GM12878 (cell line): Measurements from ENCODE around the gene RNF13. TPM values are rescaled to one million over a fixed set of nuclear protein-coding genes. Genes with fewer than 3 reads are reported as not detected.

Source experiments
- ATAC-seq: fragments of 200-7000 bp; cut with Tn5 transposase; 3 replicates; pipeline ENCODE4 v1.9.1; 2020; ENCODE audit warnings: mild to moderate bottlenecking, moderate library complexity
- BruUV-seq: library from RNA; stranded (reverse); fragments of 400-500 nt; replicated peaks from 2 replicates; lab custom pipeline; 2021; lab: Mats Ljungman, UMichigan
- CTCF ChIA-PET: fragments of 300-600 bp; sonication (Branson Sonifier 250); formaldehyde crosslinking; extraction: SDS; loops from one replicate; lab custom pipeline; 2021; ENCODE audit warnings: inconsistent platforms; lab: Yijun Ruan, JAX
- POLR2A ChIA-PET: fragments of 350-600 bp; formaldehyde crosslinking; extraction: SDS; loops from one replicate; lab custom pipeline; 2021; ENCODE audit warnings: inconsistent platforms; lab: Charles Lee
- RAD21 ChIA-PET: fragments of 300-600 bp; sonication (Branson Sonifier 250); formaldehyde crosslinking; loops from one replicate; lab custom pipeline; 2023; ENCODE audit warnings: antibody characterized with exemption; ENCODE audit not compliant: unreplicated experiment; lab: Charles Lee
- SMC1A ChIA-PET: fragments of 300-600 bp; sonication (Branson Sonifier 250); formaldehyde crosslinking; loops from one replicate; lab custom pipeline; 2023; ENCODE audit not compliant: unreplicated experiment, uncharacterized antibody; lab: Charles Lee
- DNase-seq: peaks from one replicate; pipeline ENCODE4 v3.0.0-alpha.2; 2011; ENCODE audit warnings: low read depth, low spot score
- FAIRE-seq: peaks from 3 replicates; lab custom pipeline; 2011; peaks lifted over from hg19 to GRCh38; lab: Jason Lieb, UNC
- H2AFZ ChIP-seq: 2 replicates; pipeline ENCODE4 v1.6.0; 2011; ENCODE audit warnings: low read depth, low read length, control low read depth; ENCODE audit not compliant: control insufficient read depth
- H3K27ac ChIP-seq: 2 replicates; pipeline ENCODE4 v1.5.1; 2011; ENCODE audit warnings: control low read depth; ENCODE audit not compliant: control insufficient read depth, insufficient read depth
- H3K27me3 ChIP-seq, 2 experiments: replicated peaks in 1 of 2; 2 replicates each; pipeline versions ENCODE4 v1.6.0 to v1.6.1; 2011; ENCODE audit warnings: low read length in 1 of 2; ENCODE audit not compliant: control insufficient read depth in 2 of 2, insufficient read depth in 2 of 2
- H3K36me3 ChIP-seq, 2 experiments: 2 replicates each; pipeline ENCODE4 v1.5.1; 2011; ENCODE audit warnings: low read length in 1 of 2; ENCODE audit not compliant: control insufficient read depth in 2 of 2, insufficient read depth in 2 of 2
- H3K4me1 ChIP-seq: 2 replicates; pipeline ENCODE4 v1.6.1; 2011; ENCODE audit warnings: mild to moderate bottlenecking, low read length, moderate library complexity, mixed read lengths; ENCODE audit not compliant: control insufficient read depth, insufficient read depth
- H3K4me2 ChIP-seq: 2 replicates; pipeline ENCODE4 v1.6.0; 2011; ENCODE audit warnings: control low read depth; ENCODE audit not compliant: control insufficient read depth, insufficient read depth
- H3K4me3 ChIP-seq: fragments of 200-600 bp; sonication (generic); 2 replicates; pipeline ENCODE4 v1.5.1; 2016
- H3K79me2 ChIP-seq: 2 replicates; pipeline ENCODE4 v1.6.0; 2011; ENCODE audit warnings: low read length; ENCODE audit not compliant: control insufficient read depth, insufficient read depth
- H3K9ac ChIP-seq: 2 replicates; pipeline ENCODE4 v1.8.0; 2011; ENCODE audit warnings: low read length, control low read depth, mixed read lengths; ENCODE audit not compliant: control insufficient read depth, insufficient read depth
- H3K9me3 ChIP-seq: replicated peaks from 3 replicates; pipeline ENCODE4 v1.5.1; 2011; ENCODE audit warnings: mild to moderate bottlenecking, low read length; ENCODE audit not compliant: control insufficient read depth, insufficient read depth
- H4K20me1 ChIP-seq: 2 replicates; pipeline ENCODE4 v1.6.0; 2011; ENCODE audit not compliant: control insufficient read depth, insufficient read depth
- ATF3 ChIP-seq: IDR thresholded peaks from 2 replicates; pipeline ENCODE4 v1.6.1; 2011; ENCODE audit warnings: low read depth, mild to moderate bottlenecking, low read length, moderate library complexity, borderline replicate concordance; ENCODE audit errors: extremely low read depth
- HDAC2 ChIP-seq: fragments of 200-600 bp; sonication (generic); IDR thresholded peaks from 2 replicates; pipeline ENCODE4 v1.6.1; 2017
- POLR2AphosphoS2 ChIP-seq: IDR thresholded peaks from 2 replicates; pipeline ENCODE4 v1.6.1; 2011; ENCODE audit warnings: low read depth, mild to moderate bottlenecking, low read length, improper control_type of control experiment, moderate library complexity
- RELB ChIP-seq: fragments of 450-650 bp; IDR thresholded peaks from 2 replicates; pipeline ENCODE4 v1.6.1; 2017; ENCODE audit warnings: low read depth, mild to moderate bottlenecking, moderate library complexity
- SMAD5 ChIP-seq: IDR thresholded peaks from 2 replicates; pipeline ENCODE4 v1.6.1; 2016; ENCODE audit warnings: antibody characterized with exemption, low read depth
- SPI1 ChIP-seq: IDR thresholded peaks from 2 replicates; pipeline ENCODE4 v1.6.1; 2011; ENCODE audit warnings: low read depth, mild to moderate bottlenecking, low read length, moderate library complexity, borderline replicate concordance; ENCODE audit not compliant: insufficient read depth
- SRF ChIP-seq, 2 experiments: IDR thresholded peaks; 2 replicates each; pipeline ENCODE4 v1.6.1; 2011; ENCODE audit warnings: low read depth in 2 of 2, low read length in 2 of 2, mild to moderate bottlenecking in 1 of 2, moderate library complexity in 1 of 2
- TARDBP ChIP-seq: IDR thresholded peaks from 2 replicates; pipeline ENCODE4 v1.6.1; 2016; ENCODE audit warnings: borderline replicate concordance
- WGBS: methylation state at CpG from one replicate; pipeline ENCODE4 v1.1.6; 2016; ENCODE audit warnings: low lambda C conversion rate; ENCODE audit not compliant: insufficient replicate concordance, insufficient coverage; ENCODE audit errors: missing lambda C conversion rate; 5-methylcytosine and 5-hydroxymethylcytosine counted together
- in situ Hi-C: fragments of 300-500 bp; cut with MboI; formaldehyde crosslinking; loops from 9 replicates; pipeline ENCODE4 v1.14.3; 2018; ENCODE audit warnings: mixed read lengths
- intact Hi-C: fragments of 100-400 bp; cut with micrococcal nuclease; formaldehyde crosslinking; loops from one replicate; pipeline ENCODE4 v1.14.2; 2022; ENCODE audit not compliant: unreplicated experiment
- polyA plus RNA-seq, 11 experiments: library from polyadenylated mRNA; depleted of rRNA in 4 of 11; unstranded in 6 of 11; stranded (reverse) in 5 of 11; fragments of >200 nt; fragmentation: Nextera tagmentation in 4 of 11; fragmentation: Illumina TruSeq in 1 of 11; extraction: Ambion mirVana in 4 of 11; extraction: Trizol in 1 of 11; gene quantifications; 1 replicate in 1 of 11; 2 replicates in 10 of 11; pipeline versions ENCODE4 v1.2.1 to v1.2.3, GENCODE V29; 2011 to 2016; ENCODE audit warnings: inconsistent platforms in 2 of 11, missing spikeins in 2 of 11, low read depth in 1 of 11
- total RNA-seq, 4 experiments: library from RNA; depleted of rRNA in 3 of 4; stranded (reverse); fragments of >200 nt in 3 of 4; fragmentation: Illumina TruSeq in 1 of 4; extraction: Trizol in 1 of 4; gene quantifications; 2 replicates each; pipeline versions ENCODE4 v1.2.1 to v1.2.3, GENCODE V29; 2013 to 2021

The RNF13 gene
- total and polyA plus RNA-seq, 10 of the 15 experiments (the other 5 are each of a cell fraction or from before 2014, with no cell fraction given), result 18.9 to 73.4 (median 36.7) TPM

GRCh38 chr3:149843502-149843901, 30.5 kb downstream of the RNF13 start:
- peaks cover 0 to 7% of the 10 kb centered on the region in 2 experiments; a peak in 2 of 4 replicates for H3K36me3 ChIP-seq
- no peak overlapping the region for H3K4me2 ChIP-seq
- peaks cover 4% of the 10 kb centered on the region; the same call in 2 of the 3 replicates for H3K9me3 ChIP-seq
- no peak overlapping the region for H3K4me3 ChIP-seq
- POLR2A ChIA-PET, result no interaction called here
- 76% methylated on average over 2 of the region's 2 CpGs for WGBS
- RAD21 ChIA-PET, result no interaction called here
- no peak for DNase-seq
- intact Hi-C loops (no loop called here), in situ Hi-C loops (no loop called here)
- BruUV-seq, result no TSS peak
- no peak for ATAC-seq
- H3K4me1 ChIP-seq, result no peaks in the 10 kb centered on the region
- SMC1A ChIA-PET, result interaction anchor here (1.2 to 1.8 kb wide), 2 partner anchors 12 to 36 kb away, joined by 3 to 5 read pairs; no protein-coding TSS in a partner anchor
- TF ChIP-seq TARDBP, result no peak
- H2AFZ ChIP-seq, result no peak overlapping the region
- CTCF ChIA-PET, result no interaction called here
- H3K79me2 ChIP-seq, result peaks cover 5% of the 10 kb centered on the region
- H4K20me1 ChIP-seq, result no peaks in the 10 kb centered on the region
- no peak for FAIRE-seq
- no peak overlapping the region for H3K27ac ChIP-seq
- H3K27me3 ChIP-seq, result no peaks in the 10 kb centered on the region
- no peak overlapping the region for H3K9ac ChIP-seq

GRCh38 chr3:149844091-149844490, 31.1 kb downstream of the RNF13 start:
- ChIA-PET SMC1A (interaction anchor here (1.2 to 1.8 kb wide), 2 partner anchors 12 to 36 kb away, joined by 3 to 5 read pairs; no protein-coding TSS in a partner anchor), RAD21 (no interaction called here), CTCF (no interaction called here), POLR2A (interaction anchor here (0.6 kb wide), 1 partner anchor 27 kb away, joined by 3 read pairs; no protein-coding TSS in a partner anchor)
- Histone ChIP-seq H2AFZ (no peak overlapping the region), H3K27me3 (no peaks in the 10 kb centered on the region), H4K20me1 (no peaks in the 10 kb centered on the region), H3K36me3 (peaks cover 0 to 9% of the 10 kb centered on the region in 2 experiments; a peak in 2 of 4 replicates), H3K79me2 (peaks cover 5% of the 10 kb centered on the region), H3K4me3 (no peak overlapping the region), H3K4me1 (no peaks in the 10 kb centered on the region), H3K4me2 (no peak overlapping the region), H3K27ac (no peak overlapping the region), H3K9ac (no peak overlapping the region), H3K9me3 (peaks cover 4% of the 10 kb centered on the region; the same call in 2 of the 3 replicates)
- no TSS peak for BruUV-seq
- ATAC-seq (no peak), DNase-seq (no peak), FAIRE-seq (no peak)
- intact Hi-C loops (no loop called here), in situ Hi-C loops (no loop called here)
- no peak for TF ChIP-seq SMAD5
- TF ChIP-seq POLR2AphosphoS2, result no peak
- TF ChIP-seq HDAC2, result no peak
- TF ChIP-seq SRF (IDR thresholded peaks at IDR 0.05; ENCODE audit: low read depth in 2 of 2, low read length in 2 of 2), result no peak
- no peak for TF ChIP-seq ATF3
- TF ChIP-seq RELB, result no peak
- TF ChIP-seq SPI1, result no peak
- 100% methylated on average over 2 of the region's 2 CpGs for WGBS
